GM21529 (cell line): ENCODE results near the gene OR2F1.

ENCODE experiments used
- ATAC-seq: cut with Tn5 transposase; IDR thresholded peaks from one replicate; pipeline ENCODE4 v1.9.1; 2021; ENCODE audit not compliant: unreplicated experiment

The OR2F1 gene, protein sequence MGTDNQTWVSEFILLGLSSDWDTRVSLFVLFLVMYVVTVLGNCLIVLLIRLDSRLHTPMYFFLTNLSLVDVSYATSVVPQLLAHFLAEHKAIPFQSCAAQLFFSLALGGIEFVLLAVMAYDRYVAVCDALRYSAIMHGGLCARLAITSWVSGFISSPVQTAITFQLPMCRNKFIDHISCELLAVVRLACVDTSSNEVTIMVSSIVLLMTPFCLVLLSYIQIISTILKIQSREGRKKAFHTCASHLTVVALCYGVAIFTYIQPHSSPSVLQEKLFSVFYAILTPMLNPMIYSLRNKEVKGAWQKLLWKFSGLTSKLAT

GRCh38 chr7:143954544-143954943 lies at the start of gene OR2F1:
TSS of gene OR2F1 (plus strand) at chr7:143954844. CDS start at chr7:143959971, 5,127 bp downstream.
- ATAC-seq = no peak

- no peak for ATAC-seq
Observed at GRCh38 chr7:143905509-143905908, 49.1 kb upstream of the OR2F1 start.

DNA sequence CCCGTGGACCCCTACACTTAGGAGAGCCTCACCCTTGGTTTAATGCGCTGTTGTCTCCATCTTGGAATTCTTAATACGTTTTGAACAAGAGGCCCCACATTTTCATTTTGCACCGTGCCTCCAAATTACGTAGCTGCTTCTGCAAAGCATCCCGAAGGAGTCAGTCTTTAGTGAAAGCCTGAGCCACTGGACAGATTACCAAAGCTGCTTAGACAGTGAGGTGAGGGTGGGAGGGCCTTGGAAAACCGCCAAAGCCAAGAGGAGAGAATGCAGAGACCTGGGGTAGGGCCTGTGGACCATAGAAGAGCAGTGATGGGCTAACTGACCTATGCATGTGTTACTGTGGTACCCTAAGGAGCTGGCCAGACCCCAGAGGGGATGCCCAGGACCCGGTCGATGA lies 48.5 kb upstream of the OR2F1 start:
- no peak for ATAC-seq

DNA sequence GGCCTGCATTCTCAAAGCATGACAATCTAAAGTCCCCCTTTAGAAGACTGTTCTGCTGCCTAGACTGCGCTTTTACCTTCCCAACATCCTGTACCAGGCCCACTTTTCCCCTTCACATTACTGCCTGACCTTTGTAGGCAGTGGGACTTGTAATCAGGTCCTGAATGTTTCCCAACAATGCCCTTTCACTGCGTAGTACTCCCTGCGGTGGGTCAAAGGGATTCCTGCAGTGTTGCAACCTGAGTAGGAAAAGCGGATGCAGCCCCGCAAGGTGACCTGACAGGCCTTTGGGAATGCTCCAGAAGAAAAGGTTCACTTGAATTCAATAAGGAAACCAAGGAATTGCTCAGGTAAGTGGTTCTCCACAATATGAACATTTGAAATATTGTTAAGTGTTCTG lies 47.7 kb upstream of the OR2F1 start:
- ATAC-seq = no peak

DNA sequence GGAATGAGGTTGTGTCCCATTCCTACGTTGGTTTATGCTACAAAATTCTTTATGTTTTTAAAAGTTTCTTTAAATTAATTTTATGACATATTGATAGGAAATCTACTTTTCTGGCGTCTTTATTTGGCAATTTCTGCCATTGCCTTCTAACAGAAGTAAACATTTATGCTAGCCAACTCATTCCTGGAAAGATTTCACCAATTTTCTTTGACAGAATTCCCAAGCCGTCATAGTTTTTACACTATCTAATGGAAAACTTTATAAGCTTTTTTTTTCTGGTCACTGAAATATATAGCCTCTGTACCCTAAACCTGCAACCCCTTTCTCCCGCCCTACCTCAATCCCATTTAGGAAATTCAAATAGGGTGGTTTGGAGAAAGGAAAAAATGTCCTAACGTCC lies 46.5 kb upstream of the OR2F1 start:
- ATAC-seq = no peak

DNA sequence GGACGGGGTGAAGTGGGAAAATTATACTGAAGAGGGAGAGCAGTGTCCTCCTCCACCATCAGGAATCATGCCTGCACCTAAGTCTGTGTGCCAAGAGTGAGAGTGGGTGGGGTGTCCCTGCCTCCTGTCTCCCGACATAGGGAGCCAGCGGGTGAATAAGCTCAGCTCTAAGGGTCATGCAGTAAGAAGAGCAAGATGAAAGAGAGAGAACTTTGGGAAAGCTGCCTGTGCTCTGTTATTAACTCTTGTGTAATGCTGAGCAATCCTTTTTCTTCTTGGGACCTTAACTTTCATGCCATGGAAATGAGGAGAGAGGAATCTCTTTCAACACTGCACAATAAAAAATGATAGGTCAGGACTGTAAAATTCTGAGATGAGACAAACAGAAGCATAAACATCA lies 44.8 kb upstream of the OR2F1 start:
- no peak for ATAC-seq

- no peak for ATAC-seq
Observed at GRCh38 chr7:143910473-143911248, 44.0 kb upstream of the OR2F1 start.

- ATAC-seq = no peak
Observed at GRCh38 chr7:143913945-143914615, 40.6 kb upstream of the OR2F1 start.

- ATAC-seq = no peak
Observed at GRCh38 chr7:143914938-143915652, 39.5 kb upstream of the OR2F1 start.

DNA sequence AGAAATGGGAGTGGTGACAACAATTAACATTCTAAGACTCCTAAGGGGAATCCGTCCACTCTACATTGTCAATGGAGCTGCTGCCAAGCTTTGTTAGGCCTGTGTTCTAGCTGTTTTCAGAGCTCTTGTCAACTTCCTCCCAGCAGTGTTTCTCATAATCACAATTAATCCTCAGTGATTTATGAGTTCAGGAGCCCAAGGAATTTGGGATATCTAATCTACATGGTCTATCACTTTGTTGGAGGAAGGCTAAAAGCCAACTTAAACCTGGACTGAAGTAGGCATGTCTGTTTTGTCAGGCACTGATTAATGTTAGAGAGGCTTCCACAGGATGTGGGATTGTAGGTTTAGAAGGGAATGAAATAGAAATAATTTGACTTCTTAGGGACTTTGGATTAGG lies 29.8 kb upstream of the OR2F1 start:
- no peak for ATAC-seq

- ATAC-seq = peak; percentile 52
Observed at GRCh38 chr7:143929224-143929920, 25.3 kb upstream of the OR2F1 start.

DNA sequence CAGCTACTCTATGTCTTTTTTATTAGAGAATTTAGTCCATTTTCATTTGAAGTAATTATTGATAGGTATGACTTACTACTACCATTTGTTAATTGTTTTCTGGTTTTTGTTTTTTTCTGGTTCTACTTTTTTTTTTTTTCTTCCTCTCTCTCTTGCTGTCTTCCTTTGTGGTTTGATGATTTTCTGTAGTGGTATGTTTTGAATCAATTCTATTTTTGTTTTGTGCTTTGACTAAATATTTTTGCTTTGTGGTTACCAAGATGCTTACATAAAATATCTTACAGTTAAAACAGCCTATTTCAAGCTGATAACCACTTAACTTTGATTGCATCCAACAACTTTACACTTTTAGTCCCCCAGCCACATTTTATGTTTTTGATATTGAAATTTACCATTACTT lies 22.9 kb upstream of the OR2F1 start:
- no peak for ATAC-seq

DNA sequence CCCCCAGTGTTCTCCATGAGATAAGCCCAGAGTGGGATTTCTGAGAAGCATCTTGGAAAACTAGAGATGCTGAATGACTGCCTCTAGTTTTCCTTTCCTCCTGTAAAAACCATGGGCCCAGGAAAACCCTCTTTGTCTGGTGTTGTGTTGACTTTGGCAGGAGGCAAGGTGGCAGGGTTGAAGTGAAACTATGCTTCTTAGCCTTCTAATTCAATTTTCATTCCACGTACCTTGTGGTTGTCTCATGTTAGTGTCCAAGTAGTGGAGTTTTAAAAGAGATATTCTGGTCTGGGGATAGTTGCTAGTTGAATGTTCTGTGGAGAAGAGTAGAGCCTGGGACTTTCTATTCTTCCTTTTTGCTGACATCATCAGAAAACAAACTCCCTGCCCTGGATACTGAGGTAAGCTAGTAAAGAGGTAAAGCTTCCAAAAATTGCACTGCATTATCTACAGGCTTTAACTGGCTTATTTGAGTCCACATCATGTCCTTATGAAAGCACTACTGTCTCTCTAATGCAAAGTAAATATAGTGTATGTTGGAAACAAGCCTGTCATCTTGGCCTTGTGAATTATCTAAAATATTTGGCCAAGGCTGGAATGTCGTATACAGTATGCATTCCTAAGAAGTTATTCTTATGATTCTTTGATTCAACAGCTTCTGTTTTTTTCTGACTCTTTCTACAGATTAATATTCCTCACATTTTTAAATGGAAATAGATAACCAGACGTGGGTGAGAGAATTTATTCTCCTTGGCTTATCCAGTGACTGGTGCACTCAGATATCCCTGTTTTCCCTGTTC lies 19.9 kb upstream of the OR2F1 start, which contains the start of gene OR2F2:
Gene OR2F2, plus strand, starts transcription at position 708 of the 800 bp plus-strand sequence. Its CDS starts 0 bp downstream, at position 708.
- ATAC-seq = no peak

DNA sequence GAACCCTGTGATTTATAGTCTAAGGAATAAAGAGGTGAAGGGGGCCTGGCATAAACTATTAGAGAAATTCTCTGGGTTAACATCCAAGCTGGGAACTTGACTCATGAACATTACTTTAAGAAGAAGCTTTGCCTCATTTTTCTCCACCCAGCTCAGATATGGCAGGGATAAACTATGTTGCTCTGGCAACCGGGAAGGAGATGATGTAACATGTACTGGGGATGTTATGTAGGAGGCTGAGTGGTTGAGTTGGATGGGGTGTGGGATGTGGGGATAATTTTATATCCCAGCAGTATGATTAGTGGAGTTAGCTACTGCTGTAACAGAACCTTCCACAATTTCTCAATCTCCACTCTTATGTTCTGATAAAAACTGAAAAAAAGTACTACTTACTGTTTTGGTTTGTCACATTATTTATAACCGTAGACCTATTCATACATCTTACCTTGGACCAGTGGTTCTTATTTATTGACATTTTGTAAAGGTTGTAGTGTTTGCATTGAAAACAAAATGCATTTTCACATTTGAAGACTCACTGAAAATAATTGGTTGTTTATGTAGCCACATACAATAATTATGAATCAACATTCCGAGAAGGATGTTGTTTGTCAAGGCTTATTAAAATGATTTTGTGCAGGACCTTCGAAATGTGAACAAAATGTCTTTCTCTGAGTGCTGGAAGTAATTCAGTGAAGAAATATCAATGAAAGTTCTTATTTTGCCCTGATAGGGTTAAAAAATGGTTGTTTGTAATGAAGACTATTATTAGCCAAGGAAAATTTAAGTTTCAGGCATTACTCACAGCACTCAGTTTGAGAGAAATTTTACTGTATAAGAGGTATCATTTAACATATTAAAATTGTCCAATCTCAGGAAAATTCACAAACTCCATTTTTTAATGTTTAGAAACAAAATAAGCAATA lies 18.3 kb upstream of the OR2F1 start:
- no peak for ATAC-seq

DNA sequence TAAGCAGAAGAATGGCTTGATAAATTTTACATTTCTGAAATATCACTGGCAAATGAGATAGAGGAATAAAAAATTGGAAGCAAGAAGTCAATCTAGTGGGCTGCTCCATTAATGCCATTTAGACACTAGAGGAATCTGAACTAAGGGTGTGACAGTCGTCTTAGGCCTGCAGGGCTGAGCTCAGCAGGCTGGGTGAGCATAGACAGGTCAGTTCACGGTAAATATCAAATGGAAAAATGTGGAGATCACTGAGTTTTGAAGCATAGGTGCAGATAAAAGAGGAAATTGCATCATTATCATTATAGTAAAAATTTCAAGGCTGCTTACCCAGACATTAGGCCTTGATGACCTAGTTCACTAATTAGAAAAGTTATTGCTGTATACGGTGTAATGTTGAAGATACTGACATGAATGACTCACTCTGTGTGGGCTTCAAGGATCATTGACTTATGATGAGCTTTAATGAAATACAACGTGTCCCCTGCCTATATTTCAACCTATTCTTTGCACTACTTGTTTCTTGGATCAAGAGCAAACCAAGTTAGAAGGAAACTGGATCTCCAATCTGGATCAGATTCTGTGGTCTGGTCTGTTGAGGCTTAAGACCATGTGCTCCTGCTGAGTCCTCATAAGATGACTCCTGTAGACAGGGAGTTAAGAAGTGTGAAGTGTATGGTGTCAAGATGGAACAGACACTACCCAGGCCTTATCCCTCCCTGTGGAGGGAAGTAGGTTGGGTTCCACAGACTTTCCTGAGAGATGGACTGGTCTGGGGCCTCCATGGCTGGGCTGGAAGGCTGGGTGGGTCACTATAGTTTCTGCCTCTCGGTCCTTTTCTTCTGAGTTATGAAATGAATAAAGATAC lies 16.0 kb upstream of the OR2F1 start:
- ATAC-seq = no peak

DNA sequence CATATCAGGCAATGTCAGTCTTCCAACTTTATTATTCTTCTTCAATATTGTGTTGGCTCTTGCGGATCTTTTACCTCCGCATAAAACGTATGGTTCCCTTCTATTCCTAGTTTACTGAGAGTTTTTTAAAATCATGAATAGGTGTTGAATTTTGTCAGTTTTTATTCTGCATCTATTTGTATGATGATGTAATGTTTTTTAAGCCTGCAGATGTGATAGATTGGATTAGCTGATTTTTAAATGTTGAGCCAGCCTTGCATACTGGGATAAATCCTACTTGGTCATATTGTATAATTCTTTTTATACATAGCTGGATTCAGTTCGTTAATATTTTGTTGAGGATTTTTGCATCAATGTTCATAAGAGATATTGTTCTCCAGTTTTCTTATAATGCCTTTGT lies 9.2 kb upstream of the OR2F1 start:
- no peak for ATAC-seq

DNA sequence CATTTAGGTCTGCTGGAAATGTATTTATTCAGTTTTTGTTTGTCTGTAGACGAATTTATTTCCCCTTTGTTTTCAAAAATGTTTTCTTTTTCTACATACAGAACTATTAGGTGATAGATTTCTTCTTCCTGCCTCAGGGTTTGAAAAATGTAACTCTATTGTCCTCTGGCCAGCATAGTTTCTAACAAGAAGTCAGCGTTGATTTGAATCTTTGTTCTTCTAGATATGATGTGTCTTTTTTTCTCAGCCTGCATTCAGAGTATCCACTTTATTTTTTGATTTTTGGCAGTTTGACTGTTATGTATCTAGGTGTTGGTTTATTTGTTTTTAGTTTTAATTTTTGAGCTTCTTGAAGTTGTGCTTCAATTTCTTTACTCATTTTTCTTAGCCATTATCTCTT lies 7.5 kb upstream of the OR2F1 start:
- ATAC-seq = no peak

DNA sequence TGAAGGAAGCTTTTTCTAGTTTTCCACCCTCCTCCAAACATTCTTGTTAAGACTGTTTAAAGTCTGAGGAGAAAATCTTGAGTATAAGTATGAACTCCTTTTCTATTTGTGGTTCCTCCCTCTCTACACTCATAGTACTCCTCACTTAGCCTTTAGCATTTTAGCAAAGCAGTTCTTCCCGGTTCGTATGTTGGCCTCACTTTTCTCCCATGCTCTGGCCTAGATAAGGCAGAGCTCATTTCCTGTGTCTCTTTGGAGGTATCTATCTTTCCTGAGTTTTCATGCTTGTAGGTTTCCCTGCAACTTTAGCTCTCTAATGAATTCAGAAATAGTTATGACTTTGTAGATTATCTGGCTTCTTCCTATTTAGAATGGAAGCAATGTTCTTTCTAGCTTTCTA lies 5.9 kb upstream of the OR2F1 start:
- no peak for ATAC-seq
